ENCODE measurements around the gene RTP5. TPM values are rescaled to one million over a fixed set of nuclear protein-coding genes. Genes with fewer than 3 reads are reported as not detected.

RTP5 gene
- total and polyA plus RNA-seq, 2 donors (not counting 3 experiments of a cell fraction or from before 2014, with no cell fraction given), result not detected

GRCh38 chr2:241841181-241842066, 28.1 kb upstream of the RTP5 start:
- TF ChIP-seq CTCF (IDR thresholded peaks at IDR 0.05; ENCODE audit: extremely low read depth in 1 of 2, insufficient read depth in 1 of 2, low read depth in 1 of 2, low read length in 2 of 2) (no peak), MAX (IDR thresholded peaks at IDR 0.05; ENCODE audit: insufficient read depth, insufficient read length) (no peak), POLR2AphosphoS5 (IDR thresholded peaks at IDR 0.05; ENCODE audit: insufficient read depth, low read depth, low read length) (no peak), FOS (IDR thresholded peaks at IDR 0.05; ENCODE audit: borderline replicate concordance, insufficient read depth, low read length) (no peak), EZH2 (IDR thresholded peaks at IDR 0.05; ENCODE audit: borderline replicate concordance, low read depth, low read length, severe bottlenecking) (no peak), POLR2A (IDR thresholded peaks at IDR 0.05; ENCODE audit: low read depth, low read length) (no peak), MYC (IDR thresholded peaks at IDR 0.05; ENCODE audit: low read depth, low read length) (no peak), GATA2 (IDR thresholded peaks at IDR 0.05; ENCODE audit: insufficient read depth, insufficient read length, low read depth, low read length) (no peak), JUN (IDR thresholded peaks at IDR 0.05; ENCODE audit: borderline replicate concordance, insufficient read depth, insufficient read length, low read depth) (no peak)
- Histone ChIP-seq H2AFZ (ENCODE audit: low read depth, low read length) (no peak overlapping the region), H4K20me1 (replicated peaks; ENCODE audit: control insufficient read depth, extremely low read depth, insufficient read depth, low read length) (no peaks in the 10 kb centered on the region), H3K4me1 (ENCODE audit: control insufficient read depth, extremely low read depth, insufficient read depth, low read length) (peaks cover 7% of the 10 kb centered on the region), H3K9ac (replicated peaks; ENCODE audit: extremely low read depth, insufficient read depth, low read length) (no peak overlapping the region), H3K4me3 (replicated peaks in 1 of 3; ENCODE audit: insufficient read depth in 1 of 3, low read depth in 1 of 3, low read length in 3 of 3) (no peak overlapping the region), H3K27me3 (ENCODE audit: control insufficient read depth in 2 of 2, insufficient read depth in 2 of 2, low read length in 2 of 2) (peaks cover 20 to 23% of the 10 kb centered on the region in 2 experiments), H3K79me2 (ENCODE audit: control insufficient read depth, insufficient read depth, low read length) (no peaks in the 10 kb centered on the region), H3K36me3 (ENCODE audit: control insufficient read depth in 2 of 2, extremely low read depth in 1 of 2, insufficient read depth in 2 of 2, low read length in 2 of 2) (no peaks in the 10 kb centered on the region), H3K9me3 (replicated peaks; ENCODE audit: control insufficient read depth, insufficient read depth, low read length) (no peaks in the 10 kb centered on the region), H3K4me2 (ENCODE audit: insufficient read depth, low read length) (no peak overlapping the region), H3K9me1 (replicated peaks; ENCODE audit: control insufficient read depth, extremely low read depth, insufficient read depth, low read length) (no peaks in the 10 kb centered on the region), H3K27ac (ENCODE audit: insufficient read depth, low read depth, low read length) (no peak overlapping the region)
- ChIA-PET CTCF (no interaction called here), POLR2A (no interaction called here)
- no TSS peak for BruUV-seq (replicated peaks)
- DNase-seq (ENCODE audit: low read depth, low spot score) (no peak), FAIRE-seq (no peak)
- dilution Hi-C loops (cut with MboI; ENCODE audit: extremely low pct_ligation_motif_present, low sequenced_read_pairs) (no loop called here), intact Hi-C loops (cut with micrococcal nuclease) (no loop called here)
